Loucy (cell line): Measurements from ENCODE around the gene FAM133A.

ENCODE experiments used
- H2AFZ ChIP-seq: fragments of 200-600 bp; sonication (generic); 2 replicates; pipeline ENCODE4 v1.6.0; 2016; ENCODE audit warnings: antibody characterized with exemption, mild to moderate bottlenecking, low read length, moderate library complexity
- H3F3A ChIP-seq: fragments of 200-600 bp; 2 replicates; pipeline ENCODE4 v1.6.0; 2016; ENCODE audit warnings: antibody characterized with exemption, low read depth, mild to moderate bottlenecking
- H3K27me3 ChIP-seq: fragments of 200-600 bp; sonication (generic); 2 replicates; pipeline ENCODE4 v1.6.1; 2014; ENCODE audit warnings: low read length, mild to moderate bottlenecking; ENCODE audit not compliant: insufficient read depth, poor library complexity, severe bottlenecking
- H3K36me3 ChIP-seq: fragments of 200-600 bp; sonication (generic); 2 replicates; pipeline ENCODE4 v1.6.1; 2016; ENCODE audit warnings: low read length; ENCODE audit not compliant: insufficient read depth
- H3K4me1 ChIP-seq: fragments of 200-600 bp; sonication (generic); 2 replicates; pipeline ENCODE4 v1.5.1; 2014; ENCODE audit warnings: low read length, mild to moderate bottlenecking; ENCODE audit not compliant: insufficient read depth, poor library complexity, severe bottlenecking
- H3K4me2 ChIP-seq: fragments of 200-600 bp; sonication (generic); 2 replicates; pipeline ENCODE4 v1.6.0; 2014; ENCODE audit warnings: antibody characterized with exemption, low read length, low read depth, mild to moderate bottlenecking; ENCODE audit not compliant: poor library complexity, severe bottlenecking
- H3K4me3 ChIP-seq: fragments of 200-600 bp; sonication (generic); 2 replicates; pipeline ENCODE4 v1.5.1; 2014; ENCODE audit warnings: low read length, mild to moderate bottlenecking, mixed read lengths; ENCODE audit not compliant: poor library complexity, severe bottlenecking
- H3K79me2 ChIP-seq: fragments of 200-600 bp; sonication (generic); 2 replicates; pipeline ENCODE4 v1.6.1; 2014; ENCODE audit warnings: low read length; ENCODE audit not compliant: insufficient read depth
- H3K9ac ChIP-seq: fragments of 200-600 bp; sonication (generic); 2 replicates; pipeline ENCODE4 v1.6.0; 2014; ENCODE audit warnings: mild to moderate bottlenecking, low read depth, low read length, moderate library complexity; ENCODE audit not compliant: poor library complexity, severe bottlenecking
- H3K9me2 ChIP-seq: fragments of 200-600 bp; sonication (generic); replicated peaks from 2 replicates; pipeline ENCODE4 v1.6.1; 2016; ENCODE audit warnings: low read depth, low read length, mixed read lengths
- H3K9me3 ChIP-seq: fragments of 200-600 bp; sonication (generic); 2 replicates; pipeline ENCODE4 v1.6.1; 2014; ENCODE audit warnings: mild to moderate bottlenecking, antibody characterized with exemption, low read length, low read depth; ENCODE audit not compliant: insufficient read depth
- H4K20me1 ChIP-seq: fragments of 200-600 bp; sonication (generic); 2 replicates; pipeline ENCODE4 v1.6.0; 2014; ENCODE audit warnings: antibody characterized with exemption, low read length, mild to moderate bottlenecking; ENCODE audit not compliant: insufficient read depth, poor library complexity, severe bottlenecking
- CTCF ChIP-seq: fragments of 200-600 bp; sonication (generic); conservative IDR thresholded peaks from 2 replicates; pipeline ENCODE4 v1.5.1; 2014; ENCODE audit warnings: mild to moderate bottlenecking, antibody characterized with exemption, low read length
- EZH2phosphoT487 ChIP-seq: fragments of 200-600 bp; IDR thresholded peaks from 2 replicates; pipeline ENCODE4 v1.6.1; 2018; ENCODE audit warnings: antibody characterized with exemption, mild to moderate bottlenecking, moderate library complexity, borderline replicate concordance

The FAM133A gene

GRCh38 chrX:93660575-93660974, 13.4 kb upstream of the FAM133A start:
- Histone ChIP-seq H3F3A (no peaks in the 10 kb centered on the region), H3K4me3 (no peak overlapping the region), H2AFZ (no peak overlapping the region), H3K9me3 (no peaks in the 10 kb centered on the region), H3K4me1 (no peaks in the 10 kb centered on the region), H3K79me2 (no peaks in the 10 kb centered on the region), H3K4me2 (no peak overlapping the region), H3K9me2 (no peaks in the 10 kb centered on the region), H3K9ac (no peak overlapping the region), H3K36me3 (no peaks in the 10 kb centered on the region), H4K20me1 (no peaks in the 10 kb centered on the region), H3K27me3 (no peaks in the 10 kb centered on the region)
- TF ChIP-seq CTCF (no peak), EZH2phosphoT487 (no peak)

- no peak within 1 kb of the TSS for H3K4me2 ChIP-seq
- no peaks in the 10 kb centered on the region for H4K20me1 ChIP-seq
- H3K79me2 ChIP-seq = no peaks in the 10 kb centered on the region
- no peaks in the 10 kb centered on the region for H3K4me1 ChIP-seq
- no peak within 1 kb of the TSS for H3K9ac ChIP-seq
- no peaks in the 10 kb centered on the region for H3F3A ChIP-seq
- no peak within 1 kb of the TSS for H3K4me3 ChIP-seq
- no peaks in the 10 kb centered on the region for H3K36me3 ChIP-seq
- H3K9me3 ChIP-seq = no peaks in the 10 kb centered on the region
- TF ChIP-seq CTCF = no peak
- no peak for TF ChIP-seq EZH2phosphoT487
- no peak within 1 kb of the TSS for H2AFZ ChIP-seq
- no peaks in the 10 kb centered on the region for H3K27me3 ChIP-seq
- no peaks in the 10 kb centered on the region for H3K9me2 ChIP-seq
Measured at GRCh38 chrX:93673056-93673868, 744 bp upstream of the FAM133A start, which contains the start of gene NAP1L3. NAP1L3 (minus strand) TSS chrX:93673578; CDS start chrX:93673304, 274 bp downstream.

- Histone ChIP-seq H3K36me3 (no peaks in the 10 kb centered on the region), H3K9me2 (no peaks in the 10 kb centered on the region), H3K9me3 (no peaks in the 10 kb centered on the region), H2AFZ (no peak overlapping the region), H3F3A (no peaks in the 10 kb centered on the region), H3K27me3 (no peaks in the 10 kb centered on the region), H4K20me1 (no peaks in the 10 kb centered on the region), H3K4me2 (no peak overlapping the region), H3K9ac (no peak overlapping the region), H3K79me2 (no peaks in the 10 kb centered on the region), H3K4me3 (no peak overlapping the region), H3K4me1 (no peaks in the 10 kb centered on the region)
- no peak for TF ChIP-seq EZH2phosphoT487
Measured at GRCh38 chrX:93695981-93696380, 22.0 kb downstream of the FAM133A start.
